Transverse colon (tissue), 4 donors: Measurements from ENCODE around the gene EPB41L1. TPM values are rescaled to one million over a fixed set of nuclear protein-coding genes. Genes with fewer than 3 reads are reported as not detected.
A peak's percentile ranks its signal among the peaks of the same experiment; 100 is the strongest.

Experiments
- DNase-seq: peaks from one replicate; pipeline ENCODE4 v3.0.0-alpha.2; 2019
- H3K27ac ChIP-seq, 4 donors: fragments of 200-600 bp; sonication (generic); 2 replicates each; pipeline ENCODE4 v1.5.1; 2016 to 2018; ENCODE audit warnings: inconsistent platforms in 4 of 4
- H3K27me3 ChIP-seq: fragments of 200-600 bp; sonication (generic); 2 replicates; pipeline ENCODE4 v1.5.1; 2017; ENCODE audit warnings: inconsistent platforms
- H3K36me3 ChIP-seq, 4 donors: fragments of 200-600 bp; sonication (generic); 2 replicates each; pipeline ENCODE4 v1.5.1; 2017 to 2019; ENCODE audit warnings: inconsistent platforms in 4 of 4
- H3K4me1 ChIP-seq, 4 donors: fragments of 200-600 bp; sonication (generic); 2 replicates each; pipeline ENCODE4 v1.5.1; 2017 to 2020; ENCODE audit warnings: inconsistent platforms in 4 of 4
- H3K4me3 ChIP-seq, 4 donors: fragments of 200-600 bp; sonication (generic); 1 replicate in 1 of 4; 2 replicates in 3 of 4; pipeline versions ENCODE4 v1.5.1 to v1.6.1; 2017 to 2019; ENCODE audit warnings: inconsistent platforms in 4 of 4
- H3K9me3 ChIP-seq, 2 donors: fragments of 200-600 bp; sonication (generic); 2 replicates each; pipeline ENCODE4 v1.5.1; 2017 to 2019; ENCODE audit warnings: inconsistent platforms in 2 of 2
- CTCF ChIP-seq, 5 experiments: fragments of 200-600 bp in 3 of 5; fragments of 450-650 bp in 2 of 5; sonication (generic) in 3 of 5; IDR thresholded peaks; 1 replicate in 2 of 5; 2 replicates in 3 of 5; pipeline ENCODE4 v1.5.1; 2016 to 2017; ENCODE audit warnings: antibody characterized with exemption in 5 of 5, inconsistent platforms in 3 of 5, mild to moderate bottlenecking in 2 of 5, moderate library complexity in 1 of 5
- EP300 ChIP-seq: sonication (generic); formaldehyde crosslinking; IDR thresholded peaks from one replicate; pipeline ENCODE4 v1.6.1; 2017; ENCODE audit warnings: antibody characterized with exemption, low read depth
- POLR2A ChIP-seq: fragments of 450-650 bp; IDR thresholded peaks from one replicate; pipeline ENCODE4 v1.6.1; 2016; ENCODE audit warnings: antibody characterized with exemption, mild to moderate bottlenecking, moderate library complexity
- POLR2AphosphoS5 ChIP-seq, 3 donors: sonication (generic); formaldehyde crosslinking; IDR thresholded peaks; one replicate each; pipeline ENCODE4 v1.6.1; 2016; ENCODE audit warnings: antibody characterized with exemption in 3 of 3
- WGBS, 2 donors: methylation state at CpG; one replicate each; pipeline ENCODE4 v1.1.5; 2018; ENCODE audit warnings: low coverage in 1 of 2; 5-methylcytosine and 5-hydroxymethylcytosine counted together
- in situ Hi-C, 4 donors: fragments of 200-750 bp; cut with MboI; loops; one replicate each; pipeline versions ENCODE4 v1.15.0 to v1.15.1; 2017; ENCODE audit warnings: low sequenced_read_pairs in 3 of 4, low pct_ligation_motif_present in 1 of 4, low pct_unique_long_range_greater_than_20kb in 1 of 4
- intact Hi-C: fragments of 100-400 bp; cut with DNase I; formaldehyde crosslinking; loops from one replicate; pipeline ENCODE4 v1.15.1; 2023; ENCODE audit warnings: low total_unique reads
- total RNA-seq, 4 donors: library from RNA; depleted of rRNA; stranded (reverse); fragments of >200 nt; gene quantifications; one replicate each; pipeline ENCODE4 v1.1.0, GENCODE V29; 2016

Gene EPB41L1
- total RNA-seq, 4 donors from 2014 or later: 36.4 to 167 (median 79.4) TPM

GRCh38 chr20:36273414-36274180 lies 119.1 kb downstream of the EPB41L1 start:
- no peaks in the 10 kb centered on the region for H3K9me3 ChIP-seq
- in situ Hi-C loops: no loop called here
- no peak overlapping the region for H3K27ac ChIP-seq
- intact Hi-C loops: no loop called here
- H3K36me3 ChIP-seq: no peaks in the 10 kb centered on the region
- H3K4me3 ChIP-seq: no peak overlapping the region
- H3K4me1 ChIP-seq: no peaks in the 10 kb centered on the region
- DNase-seq: no peak
- TF ChIP-seq EP300: no peak
- TF ChIP-seq CTCF (IDR thresholded peaks at IDR 0.05): peak in 2 of 5 experiments; percentile 8 to 15
- 67 to 77% methylated on average over 3 to 12 of the region's 12 CpGs for WGBS, 2 donors
- H3K27me3 ChIP-seq: peaks cover 16% of the 10 kb centered on the region

- no peak for DNase-seq
- no peak overlapping the region for H3K4me3 ChIP-seq
- no peaks in the 10 kb centered on the region for H3K9me3 ChIP-seq
- intact Hi-C loops (no loop called here), in situ Hi-C loops (no loop called here)
- WGBS, 2 donors: 0 to 43% methylated on average over 1 to 20 of the region's 20 CpGs
- H3K27me3 ChIP-seq: peaks cover 19% of the 10 kb centered on the region
- no peaks in the 10 kb centered on the region for H3K4me1 ChIP-seq
- no peak overlapping the region for H3K27ac ChIP-seq
- TF ChIP-seq POLR2A (no peak), CTCF (IDR thresholded peaks at IDR 0.05) (no peak), EP300 (no peak), POLR2AphosphoS5 (IDR thresholded peaks at IDR 0.05) (no peak)
- H3K36me3 ChIP-seq: no peaks in the 10 kb centered on the region
Measured at GRCh38 chr20:36274181-36274841, 119.8 kb downstream of the EPB41L1 start.

GRCh38 chr20:36275011-36275410 lies 120.5 kb downstream of the EPB41L1 start:
- Histone ChIP-seq H3K27me3 (peaks cover 22% of the 10 kb centered on the region), H3K27ac (no peak overlapping the region), H3K4me3 (no peak overlapping the region), H3K36me3 (no peaks in the 10 kb centered on the region), H3K9me3 (no peaks in the 10 kb centered on the region), H3K4me1 (no peaks in the 10 kb centered on the region)
- WGBS, 2 donors: 58 to 67% methylated on average over 3 to 5 of the region's 5 CpGs
- in situ Hi-C loops: no loop called here
- no peak for TF ChIP-seq CTCF (IDR thresholded peaks at IDR 0.05)
- TF ChIP-seq POLR2A: no peak
- no peak for TF ChIP-seq EP300
- no peak for TF ChIP-seq POLR2AphosphoS5 (IDR thresholded peaks at IDR 0.05)
- DNase-seq: no peak
- intact Hi-C loops: no loop called here

- 78 to 85% methylated on average over 4 to 12 of the region's 12 CpGs for WGBS, 2 donors
Measured at GRCh38 chr20:36275441-36276189, 121.1 kb downstream of the EPB41L1 start.

More at GRCh38 chr20:36275441-36276189, 121.1 kb downstream of the EPB41L1 start:
- intact Hi-C loops: no loop called here
- Histone ChIP-seq H3K4me1 (no peaks in the 10 kb centered on the region), H3K27me3 (peaks cover 22% of the 10 kb centered on the region), H3K4me3 (no peak overlapping the region), H3K27ac (no peak overlapping the region), H3K36me3 (no peaks in the 10 kb centered on the region), H3K9me3 (no peaks in the 10 kb centered on the region)
- no peak for TF ChIP-seq POLR2AphosphoS5 (IDR thresholded peaks at IDR 0.05)
- no peak for TF ChIP-seq EP300
- TF ChIP-seq CTCF (IDR thresholded peaks at IDR 0.05): no peak
- no peak for TF ChIP-seq POLR2A
- in situ Hi-C loops: no loop called here
- no peak for DNase-seq
